IMR-90 (cell line): ENCODE measurements around the gene ZFR2.

Experiments used
- BHLHE40 ChIP-seq: fragments of 150-350 bp; IDR thresholded peaks from 2 replicates; pipeline ENCODE4 v1.6.1; 2016; ENCODE audit warnings: mild to moderate bottlenecking, low read depth, low read length
- CEBPB ChIP-seq: IDR thresholded peaks from 2 replicates; pipeline ENCODE4 v1.6.1; 2012; ENCODE audit warnings: low read depth, low read length, improper control_type of control experiment
- CHD1 ChIP-seq: IDR thresholded peaks from 2 replicates; pipeline ENCODE4 v1.6.1; 2012; ENCODE audit warnings: low read depth, low read length, improper control_type of control experiment
- FOS ChIP-seq: fragments of 150-350 bp; IDR thresholded peaks from 2 replicates; pipeline ENCODE4 v1.6.1; 2016; ENCODE audit warnings: low read depth, low read length
- MAFK ChIP-seq: IDR thresholded peaks from 2 replicates; pipeline ENCODE4 v1.6.1; 2012; ENCODE audit warnings: low read depth, low read length, improper control_type of control experiment
- MXI1 ChIP-seq: IDR thresholded peaks from 2 replicates; pipeline ENCODE4 v1.6.1; 2012; ENCODE audit warnings: low read depth, mild to moderate bottlenecking, low read length, moderate library complexity, borderline replicate concordance
- NFE2L2 ChIP-seq: fragments of 150-350 bp; IDR thresholded peaks from 2 replicates; pipeline ENCODE4 v1.6.1; 2016; ENCODE audit warnings: low read depth, mild to moderate bottlenecking, low read length
- POLR2A ChIP-seq: IDR thresholded peaks from 2 replicates; pipeline ENCODE4 v1.6.1; 2012; ENCODE audit warnings: mild to moderate bottlenecking, low read depth, low read length
- RAD21 ChIP-seq: IDR thresholded peaks from 2 replicates; pipeline ENCODE4 v1.6.1; 2012; ENCODE audit warnings: low read length, improper control_type of control experiment
- RCOR1 ChIP-seq: IDR thresholded peaks from 2 replicates; pipeline ENCODE4 v1.6.1; 2012; ENCODE audit warnings: mild to moderate bottlenecking, low read length, improper control_type of control experiment; ENCODE audit not compliant: insufficient replicate concordance
- SMC3 ChIP-seq: fragments of 150-350 bp; IDR thresholded peaks from 2 replicates; pipeline ENCODE4 v1.6.1; 2016; ENCODE audit warnings: low read depth, mild to moderate bottlenecking, antibody characterized with exemption, low read length, moderate library complexity
- TF ChIP-seq, protein P1 (sequence below): conservative IDR thresholded peaks from 2 replicates; pipeline ENCODE4 v1.5.1; 2012; ENCODE audit warnings: mild to moderate bottlenecking, low read depth, low read length, improper control_type of control experiment
- TF ChIP-seq, protein P2 (sequence below): fragments of 150-350 bp; IDR thresholded peaks from 2 replicates; pipeline ENCODE4 v1.6.1; 2017; ENCODE audit warnings: mild to moderate bottlenecking, antibody characterized with exemption, low read length, low read depth
- TF ChIP-seq, protein P3 (sequence below): fragments of 150-350 bp; IDR thresholded peaks from 2 replicates; pipeline ENCODE4 v1.6.1; 2016; ENCODE audit warnings: low read depth, mild to moderate bottlenecking, low read length, moderate library complexity, borderline replicate concordance

DNA sequence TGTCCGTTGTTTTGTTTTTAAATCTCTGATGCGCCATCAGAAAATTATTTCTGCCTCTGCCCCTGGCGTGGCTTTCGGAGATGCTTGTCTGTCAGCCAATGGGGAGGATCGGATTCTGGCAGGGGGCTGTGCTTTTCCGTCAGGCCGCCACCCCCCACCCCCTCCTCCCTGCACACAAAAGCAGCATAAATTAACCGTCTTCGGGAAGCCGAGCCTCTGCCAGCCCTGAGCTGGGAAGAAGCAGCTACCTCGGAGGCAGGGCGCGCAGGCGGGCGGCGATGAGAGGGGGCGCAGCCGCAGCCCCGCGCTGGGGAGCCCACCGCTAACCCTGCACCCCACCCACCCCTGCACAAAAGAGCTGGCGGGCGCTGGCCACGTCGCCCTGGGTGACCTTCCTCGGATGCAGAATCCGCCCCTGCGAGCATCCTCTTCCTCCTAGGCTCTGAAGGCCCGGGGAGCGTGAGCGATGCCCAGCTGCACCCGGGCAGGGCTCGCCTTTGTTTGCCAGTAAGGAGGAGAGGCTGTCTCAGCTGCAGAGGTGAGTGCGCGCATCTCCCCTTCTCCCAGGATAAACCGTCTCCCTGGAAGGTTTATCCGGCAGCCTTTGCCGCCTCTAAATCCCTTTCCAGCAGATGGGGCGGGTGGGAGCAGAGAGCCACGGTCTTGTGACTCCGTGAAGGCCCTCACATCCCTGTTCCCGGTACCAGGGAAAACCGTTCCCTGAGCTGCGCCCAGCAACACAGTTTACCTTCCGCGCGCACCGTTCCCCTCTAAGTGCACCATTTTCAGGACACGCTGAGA, 11.8 kb upstream of the ZFR2 start, which contains the start of gene ATCAY:
- TF ChIP-seq POLR2A, result no peak
- TF ChIP-seq, protein P1, sequence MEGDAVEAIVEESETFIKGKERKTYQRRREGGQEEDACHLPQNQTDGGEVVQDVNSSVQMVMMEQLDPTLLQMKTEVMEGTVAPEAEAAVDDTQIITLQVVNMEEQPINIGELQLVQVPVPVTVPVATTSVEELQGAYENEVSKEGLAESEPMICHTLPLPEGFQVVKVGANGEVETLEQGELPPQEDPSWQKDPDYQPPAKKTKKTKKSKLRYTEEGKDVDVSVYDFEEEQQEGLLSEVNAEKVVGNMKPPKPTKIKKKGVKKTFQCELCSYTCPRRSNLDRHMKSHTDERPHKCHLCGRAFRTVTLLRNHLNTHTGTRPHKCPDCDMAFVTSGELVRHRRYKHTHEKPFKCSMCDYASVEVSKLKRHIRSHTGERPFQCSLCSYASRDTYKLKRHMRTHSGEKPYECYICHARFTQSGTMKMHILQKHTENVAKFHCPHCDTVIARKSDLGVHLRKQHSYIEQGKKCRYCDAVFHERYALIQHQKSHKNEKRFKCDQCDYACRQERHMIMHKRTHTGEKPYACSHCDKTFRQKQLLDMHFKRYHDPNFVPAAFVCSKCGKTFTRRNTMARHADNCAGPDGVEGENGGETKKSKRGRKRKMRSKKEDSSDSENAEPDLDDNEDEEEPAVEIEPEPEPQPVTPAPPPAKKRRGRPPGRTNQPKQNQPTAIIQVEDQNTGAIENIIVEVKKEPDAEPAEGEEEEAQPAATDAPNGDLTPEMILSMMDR, result no peak
- TF ChIP-seq, protein P2, sequence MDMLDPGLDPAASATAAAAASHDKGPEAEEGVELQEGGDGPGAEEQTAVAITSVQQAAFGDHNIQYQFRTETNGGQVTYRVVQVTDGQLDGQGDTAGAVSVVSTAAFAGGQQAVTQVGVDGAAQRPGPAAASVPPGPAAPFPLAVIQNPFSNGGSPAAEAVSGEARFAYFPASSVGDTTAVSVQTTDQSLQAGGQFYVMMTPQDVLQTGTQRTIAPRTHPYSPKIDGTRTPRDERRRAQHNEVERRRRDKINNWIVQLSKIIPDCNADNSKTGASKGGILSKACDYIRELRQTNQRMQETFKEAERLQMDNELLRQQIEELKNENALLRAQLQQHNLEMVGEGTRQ, result no peak
- no peak for TF ChIP-seq RAD21
- no peak for TF ChIP-seq SMC3
- TF ChIP-seq MAFK, result no peak
- no peak for TF ChIP-seq BHLHE40
- no peak for TF ChIP-seq MXI1
- TF ChIP-seq NFE2L2, result no peak
- TF ChIP-seq CHD1, result no peak
- TF ChIP-seq CEBPB, result no peak
- TF ChIP-seq RCOR1, result no peak
- TF ChIP-seq FOS, result no peak
- TF ChIP-seq, protein P3, sequence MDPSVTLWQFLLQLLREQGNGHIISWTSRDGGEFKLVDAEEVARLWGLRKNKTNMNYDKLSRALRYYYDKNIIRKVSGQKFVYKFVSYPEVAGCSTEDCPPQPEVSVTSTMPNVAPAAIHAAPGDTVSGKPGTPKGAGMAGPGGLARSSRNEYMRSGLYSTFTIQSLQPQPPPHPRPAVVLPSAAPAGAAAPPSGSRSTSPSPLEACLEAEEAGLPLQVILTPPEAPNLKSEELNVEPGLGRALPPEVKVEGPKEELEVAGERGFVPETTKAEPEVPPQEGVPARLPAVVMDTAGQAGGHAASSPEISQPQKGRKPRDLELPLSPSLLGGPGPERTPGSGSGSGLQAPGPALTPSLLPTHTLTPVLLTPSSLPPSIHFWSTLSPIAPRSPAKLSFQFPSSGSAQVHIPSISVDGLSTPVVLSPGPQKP, result no peak
